GM11168 (cell line): ENCODE results near the gene ZC3H12D.
"Not testable (repeated sequence)": the region's sequence is repeated elsewhere in the genome, so short reads cannot be mapped to it uniquely, and the experiment has no call there.

ENCODE experiments used
- in situ Hi-C: fragments of 300-500 bp; cut with MboI; formaldehyde crosslinking; loops from one replicate; pipeline ENCODE4 v1.12.0; 2022; ENCODE audit warnings: low sequenced_read_pairs; ENCODE audit not compliant: unreplicated experiment

Gene ZC3H12D

DNA sequence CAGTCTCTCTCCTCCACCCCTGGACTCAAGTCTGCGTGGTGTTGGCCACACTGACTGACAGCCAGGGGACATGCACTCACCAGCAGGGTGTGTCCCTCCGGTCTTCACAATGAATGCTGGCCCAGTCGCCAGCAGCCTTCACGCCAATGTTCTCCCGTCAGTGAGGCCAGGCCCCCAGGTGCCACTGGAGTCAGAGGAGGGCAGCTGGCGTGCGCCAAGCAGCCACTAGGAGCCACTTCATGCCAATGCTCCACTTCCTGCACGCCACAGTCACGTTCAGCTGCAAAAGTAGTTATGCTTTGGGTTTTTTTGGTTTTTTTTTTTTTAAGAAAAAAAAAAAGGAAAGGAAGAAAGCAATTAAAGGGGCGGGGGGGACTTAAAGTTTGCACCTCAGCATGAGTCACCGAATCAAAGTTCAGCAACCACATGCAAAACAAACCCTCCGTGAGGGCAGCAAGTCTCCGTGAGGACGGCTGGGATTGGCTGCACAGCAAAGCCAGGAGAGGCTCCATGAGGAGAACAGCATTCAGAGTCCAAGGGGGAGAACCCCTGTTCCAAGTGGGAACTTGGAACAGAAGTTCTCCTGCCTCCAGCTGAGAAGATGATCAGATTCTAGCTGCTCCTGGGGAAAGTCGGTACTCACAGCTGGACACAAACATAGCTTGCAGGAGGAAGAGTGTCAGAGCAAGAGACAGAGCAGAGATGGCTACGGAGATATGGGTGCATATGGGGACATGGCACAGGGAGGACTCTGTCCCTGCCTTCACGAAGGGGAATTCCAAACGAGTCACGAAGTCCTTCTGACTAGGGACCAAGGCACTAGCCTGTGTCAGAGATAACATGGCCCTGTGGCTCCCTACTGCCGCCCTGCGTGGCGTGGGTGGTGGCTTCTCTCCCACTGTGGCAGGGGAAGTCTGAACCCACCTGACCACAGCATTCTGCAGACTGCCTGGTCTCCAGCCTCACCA is at the start of gene ZC3H12D:
TSS of gene ZC3H12D (minus strand) at position 282 of the 968 bp plus-strand sequence. CDS start 10,471 bp downstream, outside the sequence.
- in situ Hi-C loops = no loop called here

DNA sequence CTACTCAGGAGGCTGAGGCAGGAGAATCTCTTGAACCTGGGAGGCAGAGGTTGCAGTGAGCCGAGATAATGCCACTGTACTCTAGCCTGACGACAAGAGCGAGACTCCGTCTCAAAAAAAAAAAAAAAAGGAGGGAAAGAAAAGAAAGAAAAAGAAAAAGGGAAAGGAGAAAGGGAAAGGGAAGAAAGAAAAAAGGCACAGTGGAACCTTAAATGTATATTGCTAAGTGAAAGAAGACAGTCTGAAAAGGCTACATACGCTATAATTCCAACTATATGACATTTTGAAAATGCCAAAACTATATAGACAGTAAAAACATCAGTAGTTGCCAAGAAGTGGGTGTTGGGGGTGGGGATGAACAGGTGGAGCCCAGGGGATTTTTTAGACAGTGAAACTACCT is 44.8 kb upstream of the ZC3H12D start:
- in situ Hi-C loops = no loop called here

DNA sequence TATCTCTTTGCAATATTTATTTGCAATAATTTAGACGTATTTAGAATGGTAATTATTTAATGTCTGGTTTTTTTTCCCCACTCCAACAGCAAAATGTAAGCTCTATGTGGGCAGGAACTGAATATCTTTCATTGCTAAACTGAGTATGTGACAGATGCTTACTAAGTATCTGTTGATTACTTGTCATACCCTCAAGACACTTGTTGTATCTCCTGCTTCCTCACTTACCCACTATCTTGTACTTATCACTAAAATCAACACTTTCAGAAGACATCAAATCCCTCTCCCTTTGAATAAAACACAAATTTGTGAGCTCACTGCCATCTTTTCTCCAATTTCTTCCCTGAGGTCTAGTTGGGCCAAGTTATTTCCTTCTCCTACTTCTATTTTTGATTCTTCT is 30.7 kb upstream of the ZC3H12D start:
- in situ Hi-C loops = no loop called here

DNA sequence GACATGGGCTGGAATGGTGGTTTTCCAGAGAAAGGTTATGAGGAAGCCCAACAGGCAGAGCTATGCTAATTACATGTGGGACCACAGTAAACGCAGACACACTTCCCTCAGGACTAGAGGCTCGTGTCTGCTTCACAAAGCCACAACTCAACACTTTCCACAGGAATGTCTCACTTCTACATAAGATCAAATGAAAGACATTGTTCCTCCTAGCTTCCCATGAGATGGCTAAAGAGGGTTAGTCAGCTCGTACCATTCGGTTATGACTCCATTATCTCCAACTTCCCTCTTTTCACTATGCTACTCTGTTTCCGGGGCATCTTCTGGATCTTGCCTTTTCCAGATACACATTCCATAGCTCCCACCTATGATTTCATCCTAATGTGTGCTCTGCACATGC is 29.1 kb upstream of the ZC3H12D start:
- in situ Hi-C loops = no loop called here

DNA sequence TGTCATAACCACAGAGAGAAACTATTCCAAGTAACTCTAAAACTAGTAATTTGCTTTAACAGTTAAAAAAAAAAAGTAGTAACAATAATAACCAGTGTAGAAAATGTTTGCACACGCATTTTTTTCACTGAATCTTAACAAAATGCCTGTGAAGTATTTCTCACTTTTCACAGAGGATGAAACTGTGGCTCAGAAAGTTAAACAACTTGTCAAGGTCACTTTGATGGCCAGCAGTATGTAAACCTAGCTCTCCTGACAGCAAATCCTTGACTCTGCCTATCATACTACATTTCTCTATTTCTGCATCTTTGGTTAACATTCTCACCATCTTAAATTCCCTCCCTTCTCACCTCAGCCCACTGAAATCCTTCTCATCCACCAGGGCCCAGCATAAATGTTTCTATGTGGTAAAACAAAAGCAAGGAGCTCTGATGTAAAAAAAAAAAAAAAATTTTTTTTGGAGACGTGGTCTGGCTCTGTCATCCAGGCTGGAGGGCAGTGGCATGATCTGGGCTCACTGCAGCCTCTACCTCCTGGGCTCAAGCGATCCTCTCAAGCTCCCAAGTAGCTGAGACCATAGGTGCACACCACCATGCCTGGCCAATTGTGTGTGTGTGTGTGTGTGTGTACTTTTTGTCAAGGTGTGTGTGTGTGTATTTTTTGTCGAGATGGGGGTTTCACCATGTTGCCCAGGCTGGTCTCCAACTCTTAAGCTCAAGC is 26.1 kb upstream of the ZC3H12D start:
- in situ Hi-C loops = no loop called here

DNA sequence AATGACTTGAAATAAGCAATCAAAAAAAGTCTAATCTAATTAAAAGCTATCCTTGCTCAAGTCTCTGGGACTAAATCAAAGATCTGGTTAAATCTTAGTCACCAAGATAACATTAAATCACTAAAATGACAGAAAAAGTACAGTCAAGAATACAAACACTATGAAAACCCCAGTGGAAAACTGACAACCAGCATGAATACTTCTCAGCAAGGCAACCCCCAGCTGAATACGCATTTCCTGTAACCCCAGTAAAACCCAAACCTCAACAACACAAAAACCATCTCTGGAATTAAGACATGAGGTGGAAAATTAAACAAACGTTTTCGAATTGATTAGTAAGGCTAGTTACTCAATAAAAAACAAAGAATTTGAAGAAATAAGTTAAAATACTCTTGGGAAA is 23.7 kb upstream of the ZC3H12D start:
- in situ Hi-C loops = no loop called here

DNA sequence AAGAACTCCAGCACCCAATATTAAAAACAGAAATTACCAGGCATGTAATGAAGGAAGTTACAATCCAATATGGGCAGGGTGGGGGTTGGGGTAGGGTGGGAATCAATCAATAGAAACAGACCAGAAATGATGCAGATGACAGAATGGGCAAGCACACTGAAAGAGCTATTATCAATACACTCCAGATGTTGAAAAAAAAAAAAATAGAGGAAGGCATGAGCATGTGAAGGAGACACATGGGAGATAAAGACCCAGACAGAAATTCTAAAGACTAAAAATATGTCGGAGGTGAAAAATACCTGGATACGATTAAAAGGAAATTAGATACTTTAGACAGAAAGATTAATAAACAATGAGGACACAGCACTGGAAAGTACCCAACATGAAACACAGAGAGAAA is 19.1 kb upstream of the ZC3H12D start:
- in situ Hi-C loops = no loop called here

DNA sequence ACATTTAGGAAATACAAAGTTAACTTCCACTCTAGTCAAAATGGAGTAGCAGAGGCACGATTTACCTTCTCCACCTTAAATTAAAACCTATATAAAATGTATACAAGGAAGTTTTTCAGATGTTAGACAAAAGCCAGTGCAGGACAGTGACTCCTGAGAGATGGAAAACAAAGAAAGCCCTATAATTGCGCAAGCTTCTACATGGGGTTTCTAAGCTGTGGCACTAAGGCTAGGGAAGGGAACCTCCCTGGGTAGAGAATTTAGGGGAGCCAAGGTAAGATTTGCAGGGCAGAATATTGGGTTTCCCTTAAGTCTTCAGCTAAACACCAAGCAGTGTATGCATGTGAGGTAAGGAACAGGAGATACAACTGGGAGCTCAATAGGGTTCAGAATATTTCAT is 18.5 kb upstream of the ZC3H12D start:
- in situ Hi-C loops = no loop called here

DNA sequence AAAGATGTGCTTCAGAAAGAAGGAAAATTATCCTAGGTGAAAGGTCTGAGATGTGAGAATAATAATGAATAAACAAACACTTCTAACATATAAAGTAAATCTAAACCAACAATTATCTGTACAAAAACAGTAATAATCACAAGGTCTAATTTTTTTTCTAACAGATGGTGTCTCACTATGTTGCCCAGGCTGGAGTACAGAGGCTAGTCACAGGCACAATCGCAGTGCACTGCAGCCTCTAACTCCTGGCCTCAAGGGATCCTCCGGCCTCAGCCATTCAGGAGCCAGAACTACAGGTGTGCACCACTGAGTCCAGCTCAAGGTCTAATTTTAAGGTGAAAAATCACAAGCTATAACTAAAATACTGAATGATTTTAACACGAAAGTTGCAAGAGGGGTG is 17.0 kb upstream of the ZC3H12D start:
- in situ Hi-C loops = no loop called here

DNA sequence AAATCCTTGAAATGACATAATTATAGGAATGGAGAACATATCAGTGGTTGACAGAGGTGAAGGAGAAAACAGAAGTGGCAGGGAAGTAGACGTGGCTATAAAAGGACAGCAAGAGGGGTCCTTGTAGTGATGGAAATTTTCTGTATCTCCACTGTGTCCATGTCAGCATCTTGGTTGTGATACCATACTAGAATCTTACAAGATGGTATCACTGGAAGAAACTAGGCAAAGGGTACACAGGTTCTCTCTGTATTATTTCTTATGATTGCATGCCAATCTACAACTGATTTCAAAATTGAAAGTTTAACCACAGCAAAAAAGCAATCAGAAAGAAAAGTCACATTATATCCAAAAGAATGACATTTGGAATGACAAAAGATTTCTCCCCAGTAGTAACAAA is 16.4 kb upstream of the ZC3H12D start:
- in situ Hi-C loops = no loop called here

DNA sequence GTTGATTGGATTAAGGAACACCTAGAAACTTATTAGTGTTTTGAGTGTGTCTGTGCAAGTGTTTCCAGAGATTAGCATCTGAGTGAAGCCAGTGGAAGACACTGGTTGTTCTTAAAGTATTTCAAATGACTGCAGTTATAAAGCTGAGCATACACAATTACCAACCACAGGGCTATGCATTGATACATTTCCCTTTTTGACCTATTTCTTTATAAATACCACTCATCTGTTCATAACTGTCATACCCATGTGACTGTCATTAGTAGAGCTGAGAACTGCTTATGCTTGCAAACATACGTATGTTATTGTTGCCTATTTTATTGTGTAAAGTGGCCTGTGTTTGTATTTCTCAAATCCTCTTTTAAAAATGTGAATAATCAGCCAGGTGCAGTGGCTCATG is 15.3 kb upstream of the ZC3H12D start:
- in situ Hi-C loops = no loop called here

DNA sequence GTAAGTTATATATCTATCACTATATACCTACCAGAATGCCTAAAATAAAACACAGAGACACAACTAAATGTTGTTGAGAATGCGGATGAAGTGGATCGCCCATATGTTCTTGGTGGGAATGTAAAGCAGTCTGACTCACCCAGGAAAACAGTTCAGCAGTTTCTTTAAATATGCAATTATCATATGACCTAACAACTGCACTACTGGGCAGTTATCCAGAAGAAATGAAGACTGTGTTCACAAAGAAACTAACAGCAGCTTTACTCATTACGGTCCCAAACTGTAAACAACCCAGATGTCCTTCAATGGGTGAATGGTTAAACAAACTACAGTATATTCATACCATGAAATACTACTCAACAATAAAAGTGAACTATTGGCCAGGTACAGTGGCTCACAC is 14.3 kb upstream of the ZC3H12D start:
- in situ Hi-C loops = no loop called here

DNA sequence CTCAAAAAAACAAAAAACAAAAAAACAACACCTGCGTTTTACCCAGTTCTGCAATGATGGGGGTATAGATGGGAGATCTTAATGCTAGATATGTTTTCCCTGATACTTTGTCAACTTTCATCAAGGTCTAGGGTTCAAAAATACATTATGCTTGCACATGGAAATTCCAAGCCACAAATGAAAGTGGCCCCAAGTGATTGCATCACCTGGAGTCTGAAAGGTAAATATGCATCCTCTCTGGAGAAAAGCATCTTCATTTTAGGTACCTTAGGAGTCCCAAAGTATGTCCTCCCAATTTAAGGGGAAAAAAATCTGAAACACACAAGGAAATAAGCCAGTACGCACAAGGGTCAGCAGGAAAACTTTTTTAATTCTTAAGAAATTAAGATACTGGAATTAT is 12.6 kb upstream of the ZC3H12D start:
- in situ Hi-C loops = no loop called here

DNA sequence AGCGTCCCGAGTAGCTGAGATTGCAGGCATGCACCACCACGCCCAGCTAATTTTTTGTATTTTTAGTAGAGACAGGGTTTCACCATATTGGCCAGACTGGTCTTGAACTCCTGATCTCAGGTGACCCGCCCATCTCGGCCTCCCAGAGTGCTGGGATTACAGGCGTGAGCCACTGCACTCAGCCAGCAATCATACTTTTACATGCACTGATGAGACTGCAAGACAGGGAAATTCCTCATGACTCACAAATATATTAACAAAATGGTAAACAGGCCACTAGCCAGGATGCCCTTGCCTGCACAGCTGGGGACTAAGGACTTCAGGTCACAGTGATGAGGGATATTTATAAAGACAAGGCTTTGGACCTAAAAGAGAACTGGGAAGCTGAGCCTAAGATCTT is 11.8 kb upstream of the ZC3H12D start:
- in situ Hi-C loops = not testable (repeated sequence)

DNA sequence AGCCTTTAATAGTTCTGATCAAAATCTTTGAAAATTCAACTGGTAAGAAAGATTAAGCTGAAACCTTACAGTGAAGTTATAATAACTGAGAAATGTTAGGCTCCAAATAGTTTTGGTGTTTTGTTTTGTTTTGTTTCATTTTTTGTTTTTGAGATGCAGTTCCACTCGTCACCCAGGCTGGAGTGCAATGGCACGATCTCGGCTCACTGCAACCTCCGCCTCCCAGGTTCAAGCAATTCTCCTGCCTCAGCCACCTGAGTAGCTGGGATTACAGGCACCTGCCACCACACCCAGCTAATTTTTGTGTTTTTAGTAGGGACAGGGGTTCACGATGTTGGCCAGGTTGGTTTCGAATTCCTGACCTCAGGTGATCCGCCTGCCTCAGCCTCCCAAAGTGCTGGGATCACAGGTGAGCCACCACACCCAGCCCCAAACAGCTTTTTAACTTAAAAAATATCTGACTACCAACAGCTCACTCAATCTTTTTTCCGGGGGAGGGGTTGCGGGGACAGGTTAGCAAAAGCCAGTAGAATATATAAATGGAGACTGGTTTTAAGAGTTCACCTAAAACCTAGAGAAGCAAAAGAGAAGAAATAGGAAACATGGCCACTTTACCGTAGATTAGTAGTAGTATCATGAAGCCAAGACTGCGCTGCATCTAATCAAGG is 10.7 kb upstream of the ZC3H12D start:
- in situ Hi-C loops = not testable (repeated sequence)

DNA sequence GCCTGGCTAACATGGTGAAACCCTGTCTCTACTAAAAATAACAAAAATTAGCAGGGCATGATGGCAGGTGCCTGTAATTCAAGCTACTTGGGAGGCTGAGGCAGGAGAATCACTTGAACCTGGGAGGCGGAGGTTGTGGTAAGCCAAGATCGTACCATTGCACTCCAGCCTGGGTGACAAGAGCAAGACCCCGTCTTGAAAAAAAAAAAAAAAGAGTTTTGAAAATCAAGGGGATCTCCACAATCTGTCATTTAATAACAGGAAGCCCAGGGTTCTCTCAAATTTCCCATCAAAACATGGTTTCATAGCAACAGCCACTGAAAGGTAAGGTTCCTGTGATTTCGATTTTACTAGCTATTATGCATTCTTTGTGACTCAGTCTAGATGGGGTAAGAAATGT is 10.0 kb upstream of the ZC3H12D start:
- in situ Hi-C loops = not testable (repeated sequence)

DNA sequence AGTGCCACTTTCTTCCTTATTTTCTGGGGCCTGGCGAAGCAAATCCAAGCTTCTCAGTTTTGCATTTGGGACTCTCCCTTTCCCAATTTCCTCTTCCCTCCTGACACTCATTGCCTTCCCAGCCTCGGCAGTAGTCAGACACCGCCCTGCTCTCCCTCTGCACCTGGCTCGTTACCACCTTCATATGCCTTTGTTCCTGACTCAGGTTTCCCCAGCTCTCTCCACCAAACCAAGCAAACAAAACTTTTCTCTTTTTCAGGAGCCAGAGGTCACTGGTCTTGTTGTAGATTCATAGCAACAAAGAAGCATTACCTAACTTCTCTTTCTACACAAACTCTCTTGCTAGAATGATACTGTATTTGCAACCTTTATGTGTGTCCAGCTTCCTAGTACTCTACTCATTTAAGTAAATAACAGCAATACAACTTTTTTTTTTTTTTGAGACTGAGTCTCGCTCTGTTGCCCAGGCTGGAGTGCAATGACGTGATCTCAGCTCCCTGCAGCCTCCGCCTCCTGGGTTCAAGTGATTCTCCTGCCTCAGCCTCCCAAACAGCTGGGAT is 9.0 kb upstream of the ZC3H12D start:
- in situ Hi-C loops = no loop called here

DNA sequence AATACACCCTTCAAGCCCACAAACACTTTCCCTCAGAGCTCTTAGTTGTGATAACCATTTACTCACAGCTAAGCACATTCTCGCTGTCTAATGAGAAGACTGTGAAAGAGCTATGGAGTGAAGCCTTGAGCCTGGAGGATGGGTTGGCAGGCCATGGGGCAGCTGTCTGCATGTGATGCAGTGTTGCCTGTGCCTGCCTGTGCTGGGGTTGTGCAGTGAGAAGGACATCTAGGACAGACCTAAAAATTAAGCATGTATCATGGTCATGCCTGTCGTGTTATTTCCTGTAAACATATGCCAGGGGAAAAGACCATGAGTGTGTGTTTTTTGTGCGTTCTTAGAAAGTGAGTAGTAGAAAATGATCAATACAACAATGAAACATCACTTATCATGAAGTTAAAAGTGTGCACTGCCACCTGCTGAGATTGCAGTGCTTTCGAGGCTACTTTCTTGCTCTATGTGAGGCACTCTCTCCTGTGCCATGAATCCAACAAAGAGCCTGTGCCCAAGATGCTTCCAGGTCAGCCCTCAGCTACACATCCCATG is 8.1 kb upstream of the ZC3H12D start:
- in situ Hi-C loops = no loop called here

DNA sequence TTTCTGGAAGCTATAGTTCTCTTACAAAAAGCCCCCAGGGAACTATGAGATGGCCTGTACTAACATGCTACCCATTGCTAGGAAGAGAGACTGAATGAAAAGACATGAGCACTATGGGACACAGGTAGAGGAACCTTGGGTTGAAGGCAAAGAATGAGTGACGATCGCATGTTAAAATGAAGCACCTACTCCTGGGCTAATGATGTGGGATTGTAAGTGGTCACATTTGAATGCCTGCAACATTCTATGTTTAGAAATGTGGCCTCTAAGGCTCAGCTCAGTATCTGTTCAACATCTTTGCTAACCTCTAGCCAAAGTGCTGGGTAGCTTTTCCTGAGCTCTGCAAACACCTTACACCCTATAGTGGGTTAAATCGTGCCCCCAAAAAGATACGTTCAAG is 5.2 kb upstream of the ZC3H12D start:
- in situ Hi-C loops = no loop called here

DNA sequence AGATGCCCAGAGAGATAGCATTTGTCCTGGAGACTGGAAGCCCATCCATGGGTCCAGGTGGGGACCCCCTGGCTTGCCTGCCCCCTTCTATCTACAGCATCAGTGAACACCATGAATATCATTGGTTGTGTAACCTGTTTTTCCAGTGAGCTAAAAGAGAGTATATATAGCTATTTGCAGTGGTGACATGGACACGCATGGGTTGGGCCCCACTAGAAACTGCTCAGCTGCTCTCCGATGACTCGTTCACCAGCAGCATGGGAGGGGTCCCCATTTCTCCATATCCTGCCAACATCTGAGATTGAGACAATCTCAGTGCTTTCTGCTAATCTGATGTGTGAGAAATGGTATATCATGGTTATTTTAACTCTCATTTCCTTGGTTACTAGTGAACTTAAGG is 4.0 kb upstream of the ZC3H12D start:
- in situ Hi-C loops = no loop called here
